IMR-90 (cell line): ENCODE results near the gene ANO9. TPM values are rescaled to one million over a fixed set of nuclear protein-coding genes. Genes with fewer than 3 reads are reported as not detected.

Experiments used
- ATAC-seq: fragments of 200-7000 bp; cut with Tn5 transposase; 2 replicates; pipeline ENCODE4 v1.9.1; 2020; ENCODE audit warnings: low read depth, mild to moderate bottlenecking, moderate library complexity
- BruUV-seq: library from RNA; stranded (reverse); fragments of 400-500 nt; replicated peaks from 2 replicates; lab custom pipeline; 2021; lab: Mats Ljungman, UMichigan
- CTCF ChIA-PET: fragments of 300-600 bp; formaldehyde crosslinking; extraction: SDS; loops from one replicate; lab custom pipeline; 2021; ENCODE audit warnings: antibody characterized with exemption; lab: Yijun Ruan, JAX
- POLR2A ChIA-PET: fragments of 300-600 bp; sonication (Branson Sonifier 250); formaldehyde crosslinking; loops from one replicate; lab custom pipeline; 2022; ENCODE audit warnings: antibody characterized with exemption; ENCODE audit not compliant: unreplicated experiment; lab: Charles Lee
- DNase-seq: peaks from one replicate; pipeline ENCODE4 v3.0.0; 2013
- H2AFZ ChIP-seq: replicated peaks from 2 replicates; pipeline ENCODE3; 2013; ENCODE audit warnings: low read length, mild to moderate bottlenecking; ENCODE audit not compliant: poor library complexity
- H2AK5ac ChIP-seq: 2 replicates; pipeline ENCODE4 v1.6.1; 2013; ENCODE audit warnings: low read depth, low read length, inconsistent platforms
- H2AK9ac ChIP-seq: replicated peaks from 2 replicates; pipeline ENCODE3; 2013; ENCODE audit warnings: mild to moderate bottlenecking, low read depth, low read length, moderate library complexity; ENCODE audit not compliant: poor library complexity
- H2BK120ac ChIP-seq: 2 replicates; pipeline ENCODE4 v1.6.1; 2013; ENCODE audit warnings: low read depth, low read length, inconsistent platforms
- H2BK15ac ChIP-seq: 3 replicates; pipeline ENCODE4 v1.6.1; 2013; ENCODE audit warnings: low read depth, low read length, inconsistent platforms
- H2BK20ac ChIP-seq: 2 replicates; pipeline ENCODE4 v1.6.1; 2013; ENCODE audit warnings: low read depth, mild to moderate bottlenecking, inconsistent platforms, low read length, moderate library complexity
- H2BK5ac ChIP-seq: 2 replicates; pipeline ENCODE4 v1.6.1; 2013; ENCODE audit warnings: mild to moderate bottlenecking, low read depth, low read length, inconsistent platforms; ENCODE audit not compliant: poor library complexity, severe bottlenecking
- H3K14ac ChIP-seq: replicated peaks from 2 replicates; pipeline ENCODE4 v1.6.1; 2013; ENCODE audit warnings: low read depth, low read length, inconsistent platforms
- H3K18ac ChIP-seq: 2 replicates; pipeline ENCODE4 v1.6.1; 2013; ENCODE audit warnings: low read depth, low read length, control low read depth
- H3K23ac ChIP-seq: 2 replicates; pipeline ENCODE4 v1.6.1; 2013; ENCODE audit warnings: low read depth, low read length, inconsistent platforms
- H3K27ac ChIP-seq: 2 replicates; pipeline ENCODE4 v1.5.1; 2013; ENCODE audit warnings: mild to moderate bottlenecking, control low read depth, low read length; ENCODE audit not compliant: insufficient read depth
- H3K27me3 ChIP-seq: 2 replicates; pipeline ENCODE4 v1.6.1; 2013; ENCODE audit warnings: low read length; ENCODE audit not compliant: control insufficient read depth, insufficient read depth
- H3K36me3 ChIP-seq: 2 replicates; pipeline ENCODE4 v1.6.1; 2013; ENCODE audit warnings: low read length, mixed read lengths; ENCODE audit not compliant: control insufficient read depth, insufficient read depth
- H3K4ac ChIP-seq: 2 replicates; pipeline ENCODE4 v1.6.1; 2013; ENCODE audit warnings: low read depth, low read length, inconsistent platforms
- H3K4me1 ChIP-seq: 2 replicates; pipeline ENCODE4 v1.6.1; 2013; ENCODE audit warnings: low read length, mixed read lengths; ENCODE audit not compliant: control insufficient read depth, insufficient read depth
- H3K4me2 ChIP-seq: 2 replicates; pipeline ENCODE4 v1.6.1; 2013; ENCODE audit warnings: low read depth, mild to moderate bottlenecking, control low read depth, low read length, moderate library complexity
- H3K4me3 ChIP-seq: 2 replicates; pipeline ENCODE4 v1.5.1; 2013; ENCODE audit warnings: low read depth, mild to moderate bottlenecking, control low read depth, low read length, moderate library complexity; ENCODE audit not compliant: insufficient read depth
- H3K56ac ChIP-seq: 2 replicates; pipeline ENCODE4 v1.6.1; 2013; ENCODE audit warnings: low read length, inconsistent platforms; ENCODE audit not compliant: insufficient read depth; ENCODE audit errors: extremely low read depth
- H3K79me1 ChIP-seq, 2 experiments: 2 replicates each; pipeline ENCODE4 v1.6.1; 2013; ENCODE audit warnings: low read length in 2 of 2, inconsistent platforms in 1 of 2, low read depth in 1 of 2
- H3K9ac ChIP-seq: 2 replicates; pipeline ENCODE4 v1.6.1; 2013; ENCODE audit warnings: low read depth, low read length, control low read depth
- H3K9me1 ChIP-seq: 2 replicates; pipeline ENCODE4 v1.6.1; 2013; ENCODE audit warnings: low read length, inconsistent platforms; ENCODE audit not compliant: insufficient read depth
- H3K9me3 ChIP-seq: 2 replicates; pipeline ENCODE4 v1.6.1; 2013; ENCODE audit warnings: low read length; ENCODE audit not compliant: control insufficient read depth, insufficient read depth
- H4K20me1 ChIP-seq: 2 replicates; pipeline ENCODE4 v1.6.1; 2013; ENCODE audit warnings: low read length, inconsistent platforms; ENCODE audit not compliant: insufficient read depth
- H4K5ac ChIP-seq: 2 replicates; pipeline ENCODE4 v1.6.1; 2013; ENCODE audit warnings: mild to moderate bottlenecking, low read depth, low read length, control low read depth
- H4K8ac ChIP-seq, 2 experiments: 2 replicates each; pipeline ENCODE4 v1.6.1; 2013; ENCODE audit warnings: low read depth in 2 of 2, low read length in 2 of 2, control low read depth in 1 of 2, inconsistent platforms in 1 of 2
- H4K91ac ChIP-seq: 2 replicates; pipeline ENCODE4 v1.6.1; 2013; ENCODE audit warnings: low read depth, low read length, inconsistent platforms; ENCODE audit not compliant: insufficient read depth
- BHLHE40 ChIP-seq: fragments of 150-350 bp; IDR thresholded peaks from 2 replicates; pipeline ENCODE4 v1.6.1; 2016; ENCODE audit warnings: mild to moderate bottlenecking, low read depth, low read length
- CEBPB ChIP-seq: IDR thresholded peaks from 2 replicates; pipeline ENCODE4 v1.6.1; 2012; ENCODE audit warnings: low read depth, low read length, improper control_type of control experiment
- CTCF ChIP-seq: conservative IDR thresholded peaks from 2 replicates; pipeline ENCODE4 v1.5.1; 2012; ENCODE audit warnings: mild to moderate bottlenecking, low read depth, low read length, improper control_type of control experiment
- FOS ChIP-seq: fragments of 150-350 bp; IDR thresholded peaks from 2 replicates; pipeline ENCODE4 v1.6.1; 2016; ENCODE audit warnings: low read depth, low read length
- MAZ ChIP-seq: IDR thresholded peaks from 2 replicates; pipeline ENCODE4 v1.6.1; 2012; ENCODE audit warnings: low read depth, mild to moderate bottlenecking, low read length, improper control_type of control experiment, moderate library complexity, borderline replicate concordance
- POLR2A ChIP-seq: IDR thresholded peaks from 2 replicates; pipeline ENCODE4 v1.6.1; 2012; ENCODE audit warnings: mild to moderate bottlenecking, low read depth, low read length
- RFX5 ChIP-seq: IDR thresholded peaks from 2 replicates; pipeline ENCODE4 v1.8.0; 2012; ENCODE audit warnings: low read depth, mild to moderate bottlenecking, low read length, moderate library complexity
- SMC3 ChIP-seq: fragments of 150-350 bp; IDR thresholded peaks from 2 replicates; pipeline ENCODE4 v1.6.1; 2016; ENCODE audit warnings: low read depth, mild to moderate bottlenecking, antibody characterized with exemption, low read length, moderate library complexity
- WGBS, 2 experiments: methylation state at CpG; one replicate each; pipeline versions ENCODE4 v1.1.5 to v1.1.7; 2013; ENCODE audit warnings: missing lambda C conversion rate in 2 of 2; ENCODE audit not compliant: insufficient read length in 1 of 2; ENCODE audit errors: extremely low coverage in 2 of 2; 5-methylcytosine and 5-hydroxymethylcytosine counted together
- dilution Hi-C: fragments of 300-500 bp; cut with HindIII; formaldehyde crosslinking; loops from one replicate; pipeline ENCODE4 v1.14.3; 2018; ENCODE audit warnings: low sequenced_read_pairs; ENCODE audit not compliant: unreplicated experiment
- in situ Hi-C: fragments of 300-500 bp; cut with MboI; formaldehyde crosslinking; loops from 3 replicates; pipeline ENCODE4 v1.14.3; 2019; ENCODE audit warnings: low sequenced_read_pairs, inconsistent platforms, mixed read lengths
- intact Hi-C: fragments of 100-400 bp; cut with micrococcal nuclease; formaldehyde crosslinking; loops from 2 replicates; pipeline ENCODE4 v1.10.0; 2022
- polyA plus RNA-seq, 3 experiments: library from polyadenylated mRNA; depleted of rRNA; stranded (reverse); fragments of >200 nt; gene quantifications; 2 replicates each; pipeline ENCODE4 v1.2.3, GENCODE V29; 2012; ENCODE audit warnings: low replicate concordance in 1 of 3
- total RNA-seq: library from RNA; depleted of rRNA; stranded (reverse); fragments of >200 nt; gene quantifications from 2 replicates; pipeline ENCODE4 v1.2.3, GENCODE V29; 2012

The ANO9 gene
- total and polyA plus RNA-seq, 2 of the 4 experiments (the other 2 are of a cell fraction): not detected

- WGBS, 2 experiments: 93% methylated on average over 10 of the region's 19 CpGs; no CpG with 5 or more reads in 1 of the 2 experiments
- Histone ChIP-seq H3K18ac (no peak overlapping the region), H3K36me3 (peaks cover 23% of the 10 kb centered on the region), H2AFZ (no peak overlapping the region), H3K14ac (no peak overlapping the region), H4K5ac (no peak overlapping the region), H4K20me1 (peaks cover 4% of the 10 kb centered on the region; the same call in 1 of the 2 replicates), H2BK15ac (no peak overlapping the region), H3K27me3 (no peaks in the 10 kb centered on the region), H3K9me1 (no peaks in the 10 kb centered on the region), H3K27ac (no peak overlapping the region), H3K9me3 (no peaks in the 10 kb centered on the region), H3K23ac (no peak overlapping the region), H4K91ac (no peak overlapping the region), H2AK9ac (no peak overlapping the region), H2BK20ac (no peak overlapping the region), H2BK120ac (no peak overlapping the region), H2AK5ac (no peak overlapping the region), H3K56ac (no peak overlapping the region), H2BK5ac (no peak overlapping the region), H3K79me1 (peaks cover 6 to 23% of the 10 kb centered on the region in 2 experiments; a peak in 3 of 4 replicates), H4K8ac (no peak overlapping the region), H3K4ac (no peak overlapping the region), H3K4me2 (no peak overlapping the region), H3K9ac (no peak overlapping the region), H3K4me3 (no peak overlapping the region), H3K4me1 (no peaks in the 10 kb centered on the region)
- BruUV-seq: no TSS peak
- ATAC-seq: no peak
- POLR2A ChIA-PET: no interaction called here
- TF ChIP-seq BHLHE40 (no peak), FOS (no peak), POLR2A (no peak), MAZ (no peak), RFX5 (no peak), CEBPB (no peak), SMC3 (no peak), CTCF (no peak)
- dilution Hi-C loops (no loop called here), intact Hi-C loops (no loop called here), in situ Hi-C loops (no loop called here)
- CTCF ChIA-PET: no interaction called here
- no peak for DNase-seq
These were observed 47.2 kb upstream of the ANO9 start for GRCh38 chr11:488992-489391.
